GF-D8 (cell line): ENCODE data around the gene NOTCH1.
"Not testable (repeated sequence)": the region's sequence is repeated elsewhere in the genome, so short reads cannot be mapped to it uniquely, and the experiment has no call there.

Experiments used
- DNase-seq: peaks from one replicate; lab custom pipeline; 2025; lab: John Stamatoyannopoulos, UW

The NOTCH1 gene

GRCh38 chr9:136578915-136579649, 33.2 kb upstream of the NOTCH1 start:
- no peak for DNase-seq

GRCh38 chr9:136578626-136578914, 32.7 kb upstream of the NOTCH1 start:
- no peak for DNase-seq

- DNase-seq: no peak
Observed at GRCh38 chr9:136577941-136578625, 32.2 kb upstream of the NOTCH1 start.

GRCh38 chr9:136576269-136576626, 30.4 kb upstream of the NOTCH1 start:
- DNase-seq: no peak

- DNase-seq: no peak
Observed at GRCh38 chr9:136575626-136576268, 29.9 kb upstream of the NOTCH1 start.

GRCh38 chr9:136574606-136575005, 28.8 kb upstream of the NOTCH1 start:
- DNase-seq: not testable (repeated sequence)

GRCh38 chr9:136572828-136573625, 27.2 kb upstream of the NOTCH1 start:
- no peak for DNase-seq

GRCh38 chr9:136572003-136572827, 26.4 kb upstream of the NOTCH1 start:
- DNase-seq: no peak

- no peak for DNase-seq
Observed at GRCh38 chr9:136571531-136571930, 25.7 kb upstream of the NOTCH1 start.

- no peak for DNase-seq
Observed at GRCh38 chr9:136570916-136571315, 25.1 kb upstream of the NOTCH1 start.

- DNase-seq: no peak
Observed at GRCh38 chr9:136570191-136570845, 24.5 kb upstream of the NOTCH1 start.

GRCh38 chr9:136569526-136570148, 23.8 kb upstream of the NOTCH1 start:
- no peak for DNase-seq

GRCh38 chr9:136568288-136569081, 22.6 kb upstream of the NOTCH1 start:
- DNase-seq: no peak

- no peak for DNase-seq
Observed at GRCh38 chr9:136567651-136568287, 21.9 kb upstream of the NOTCH1 start.

- no peak for DNase-seq
Observed at GRCh38 chr9:136566901-136567300, 21.1 kb upstream of the NOTCH1 start.

GRCh38 chr9:136566553-136566895, 20.7 kb upstream of the NOTCH1 start:
- no peak for DNase-seq

GRCh38 chr9:136565715-136566552, 20.1 kb upstream of the NOTCH1 start:
- no peak for DNase-seq

- DNase-seq: no peak
Observed at GRCh38 chr9:136565086-136565714, 19.4 kb upstream of the NOTCH1 start.
